ENCODE results near the gene ZHX3. TPM values are rescaled to one million over a fixed set of nuclear protein-coding genes. Genes with fewer than 3 reads are reported as not detected.

The ZHX3 gene
- total RNA-seq, 1 experiment from 2014 or later = 9.6 TPM

DNA sequence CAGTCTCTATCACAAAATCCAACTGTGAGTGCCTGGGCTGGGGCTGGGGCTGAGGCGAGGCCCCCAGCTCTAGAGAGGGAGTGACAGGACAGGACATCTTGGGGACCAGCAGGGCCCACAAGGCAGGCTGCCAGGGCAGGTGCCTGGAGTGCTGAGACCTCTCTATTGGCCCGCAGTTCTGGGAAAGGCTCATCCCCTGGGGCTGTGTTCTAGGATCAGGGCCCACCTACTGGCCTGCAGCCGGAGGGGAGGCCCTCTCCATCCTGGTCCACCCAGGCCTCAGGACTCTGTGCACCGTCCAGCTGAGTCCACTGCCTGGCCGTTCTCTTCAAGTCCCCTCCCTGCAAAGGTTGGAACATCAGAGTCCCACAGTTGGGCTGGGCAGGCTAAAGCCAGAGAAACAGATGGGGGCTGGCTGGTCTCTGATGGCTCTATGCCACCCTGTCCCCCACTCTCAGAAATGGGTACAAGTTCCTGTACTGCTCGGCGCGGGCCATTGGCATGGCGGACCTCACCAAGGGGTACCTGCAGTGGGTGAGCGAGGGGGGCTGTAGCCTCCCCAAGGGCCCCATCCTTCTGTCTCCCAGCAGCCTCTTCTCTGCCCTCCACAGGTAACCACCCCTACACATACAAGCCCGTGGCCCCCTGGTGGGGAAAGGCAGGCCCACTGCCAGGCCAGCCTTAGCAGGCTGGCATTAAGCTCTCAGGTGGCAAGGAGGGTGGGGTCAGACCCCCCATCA is 40.1 kb upstream of the ZHX3 start (continued):
- TF ChIP-seq TEAD4 (CRISPR knock-in tag; IDR thresholded peaks at IDR 0.05) (no peak), ESRRA (CRISPR knock-in tag; IDR thresholded peaks at IDR 0.05; ENCODE audit: borderline replicate concordance) (no peak), TEAD1 (CRISPR knock-in tag; IDR thresholded peaks at IDR 0.05) (no peak), FOXJ3 (CRISPR knock-in tag; IDR thresholded peaks at IDR 0.05; ENCODE audit: borderline replicate concordance) (no peak)
- TF ChIP-seq, protein P1, sequence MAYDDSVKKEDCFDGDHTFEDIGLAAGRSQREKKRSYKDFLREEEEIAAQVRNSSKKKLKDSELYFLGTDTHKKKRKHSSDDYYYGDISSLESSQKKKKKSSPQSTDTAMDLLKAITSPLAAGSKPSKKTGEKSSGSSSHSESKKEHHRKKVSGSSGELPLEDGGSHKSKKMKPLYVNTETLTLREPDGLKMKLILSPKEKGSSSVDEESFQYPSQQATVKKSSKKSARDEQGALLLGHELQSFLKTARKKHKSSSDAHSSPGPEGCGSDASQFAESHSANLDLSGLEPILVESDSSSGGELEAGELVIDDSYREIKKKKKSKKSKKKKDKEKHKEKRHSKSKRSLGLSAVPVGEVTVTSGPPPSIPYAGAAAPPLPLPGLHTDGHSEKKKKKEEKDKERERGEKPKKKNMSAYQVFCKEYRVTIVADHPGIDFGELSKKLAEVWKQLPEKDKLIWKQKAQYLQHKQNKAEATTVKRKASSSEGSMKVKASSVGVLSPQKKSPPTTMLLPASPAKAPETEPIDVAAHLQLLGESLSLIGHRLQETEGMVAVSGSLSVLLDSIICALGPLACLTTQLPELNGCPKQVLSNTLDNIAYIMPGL (CRISPR knock-in tag; IDR thresholded peaks at IDR 0.05) = no peak

DNA sequence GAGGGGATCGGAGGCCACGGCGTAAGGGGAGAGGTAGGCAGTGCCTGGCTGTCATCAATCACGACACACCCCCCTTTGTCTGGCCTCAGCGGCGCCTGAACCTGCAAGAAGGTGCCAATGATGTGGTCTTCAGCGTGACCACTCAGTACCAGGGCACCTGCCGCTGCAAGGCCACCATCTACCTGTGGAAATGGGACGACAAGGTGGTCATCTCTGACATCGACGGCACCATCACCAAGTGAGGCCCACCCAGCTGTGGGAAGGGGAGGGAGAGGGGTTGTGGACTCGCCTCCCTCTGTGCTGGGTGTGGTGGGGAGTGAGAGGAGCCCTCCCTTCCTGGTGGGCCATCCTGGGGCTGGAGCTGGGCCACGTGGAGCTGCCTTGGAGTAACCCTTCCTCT is 39.4 kb upstream of the ZHX3 start:
- no peak for DNase-seq (ENCODE audit: low spot score)

More for the DNA sequence above, 39.4 kb upstream of the ZHX3 start:
- no peaks in the 10 kb centered on the region for H3K27me3 Mint-ChIP-seq (ENCODE audit: low read depth)
- no peaks in the 10 kb centered on the region for H3K36me3 Mint-ChIP-seq
- POLR2A ChIA-PET = interaction anchor here (0.5 kb wide), 1 partner anchor 28 kb away, joined by 3 read pairs; no protein-coding TSS in a partner anchor
- ATAC-seq = no peak
- H3K4me1 Mint-ChIP-seq = no peaks in the 10 kb centered on the region
- CTCF ChIA-PET = no interaction called here
- TF ChIP-seq, protein P2, sequence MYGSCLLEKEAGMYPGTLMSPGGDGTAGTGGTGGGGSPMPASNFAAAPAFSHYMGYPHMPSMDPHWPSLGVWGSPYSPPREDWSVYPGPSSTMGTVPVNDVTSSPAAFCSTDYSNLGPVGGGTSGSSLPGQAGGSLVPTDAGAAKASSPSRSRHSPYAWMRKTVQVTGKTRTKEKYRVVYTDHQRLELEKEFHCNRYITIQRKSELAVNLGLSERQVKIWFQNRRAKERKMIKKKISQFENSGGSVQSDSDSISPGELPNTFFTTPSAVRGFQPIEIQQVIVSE (CRISPR knock-in tag; IDR thresholded peaks at IDR 0.05; ENCODE audit: borderline replicate concordance) = no peak
- TF ChIP-seq, protein P3, sequence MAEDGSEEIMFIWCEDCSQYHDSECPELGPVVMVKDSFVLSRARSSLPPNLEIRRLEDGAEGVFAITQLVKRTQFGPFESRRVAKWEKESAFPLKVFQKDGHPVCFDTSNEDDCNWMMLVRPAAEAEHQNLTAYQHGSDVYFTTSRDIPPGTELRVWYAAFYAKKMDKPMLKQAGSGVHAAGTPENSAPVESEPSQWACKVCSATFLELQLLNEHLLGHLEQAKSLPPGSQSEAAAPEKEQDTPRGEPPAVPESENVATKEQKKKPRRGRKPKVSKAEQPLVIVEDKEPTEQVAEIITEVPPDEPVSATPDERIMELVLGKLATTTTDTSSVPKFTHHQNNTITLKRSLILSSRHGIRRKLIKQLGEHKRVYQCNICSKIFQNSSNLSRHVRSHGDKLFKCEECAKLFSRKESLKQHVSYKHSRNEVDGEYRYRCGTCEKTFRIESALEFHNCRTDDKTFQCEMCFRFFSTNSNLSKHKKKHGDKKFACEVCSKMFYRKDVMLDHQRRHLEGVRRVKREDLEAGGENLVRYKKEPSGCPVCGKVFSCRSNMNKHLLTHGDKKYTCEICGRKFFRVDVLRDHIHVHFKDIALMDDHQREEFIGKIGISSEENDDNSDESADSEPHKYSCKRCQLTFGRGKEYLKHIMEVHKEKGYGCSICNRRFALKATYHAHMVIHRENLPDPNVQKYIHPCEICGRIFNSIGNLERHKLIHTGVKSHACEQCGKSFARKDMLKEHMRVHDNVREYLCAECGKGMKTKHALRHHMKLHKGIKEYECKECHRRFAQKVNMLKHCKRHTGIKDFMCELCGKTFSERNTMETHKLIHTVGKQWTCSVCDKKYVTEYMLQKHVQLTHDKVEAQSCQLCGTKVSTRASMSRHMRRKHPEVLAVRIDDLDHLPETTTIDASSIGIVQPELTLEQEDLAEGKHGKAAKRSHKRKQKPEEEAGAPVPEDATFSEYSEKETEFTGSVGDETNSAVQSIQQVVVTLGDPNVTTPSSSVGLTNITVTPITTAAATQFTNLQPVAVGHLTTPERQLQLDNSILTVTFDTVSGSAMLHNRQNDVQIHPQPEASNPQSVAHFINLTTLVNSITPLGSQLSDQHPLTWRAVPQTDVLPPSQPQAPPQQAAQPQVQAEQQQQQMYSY (CRISPR knock-in tag; IDR thresholded peaks at IDR 0.05) = no peak
- TF ChIP-seq, protein P4, sequence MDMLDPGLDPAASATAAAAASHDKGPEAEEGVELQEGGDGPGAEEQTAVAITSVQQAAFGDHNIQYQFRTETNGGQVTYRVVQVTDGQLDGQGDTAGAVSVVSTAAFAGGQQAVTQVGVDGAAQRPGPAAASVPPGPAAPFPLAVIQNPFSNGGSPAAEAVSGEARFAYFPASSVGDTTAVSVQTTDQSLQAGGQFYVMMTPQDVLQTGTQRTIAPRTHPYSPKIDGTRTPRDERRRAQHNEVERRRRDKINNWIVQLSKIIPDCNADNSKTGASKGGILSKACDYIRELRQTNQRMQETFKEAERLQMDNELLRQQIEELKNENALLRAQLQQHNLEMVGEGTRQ (CRISPR knock-in tag; IDR thresholded peaks at IDR 0.05) = no peak
- TF ChIP-seq, protein P5, sequence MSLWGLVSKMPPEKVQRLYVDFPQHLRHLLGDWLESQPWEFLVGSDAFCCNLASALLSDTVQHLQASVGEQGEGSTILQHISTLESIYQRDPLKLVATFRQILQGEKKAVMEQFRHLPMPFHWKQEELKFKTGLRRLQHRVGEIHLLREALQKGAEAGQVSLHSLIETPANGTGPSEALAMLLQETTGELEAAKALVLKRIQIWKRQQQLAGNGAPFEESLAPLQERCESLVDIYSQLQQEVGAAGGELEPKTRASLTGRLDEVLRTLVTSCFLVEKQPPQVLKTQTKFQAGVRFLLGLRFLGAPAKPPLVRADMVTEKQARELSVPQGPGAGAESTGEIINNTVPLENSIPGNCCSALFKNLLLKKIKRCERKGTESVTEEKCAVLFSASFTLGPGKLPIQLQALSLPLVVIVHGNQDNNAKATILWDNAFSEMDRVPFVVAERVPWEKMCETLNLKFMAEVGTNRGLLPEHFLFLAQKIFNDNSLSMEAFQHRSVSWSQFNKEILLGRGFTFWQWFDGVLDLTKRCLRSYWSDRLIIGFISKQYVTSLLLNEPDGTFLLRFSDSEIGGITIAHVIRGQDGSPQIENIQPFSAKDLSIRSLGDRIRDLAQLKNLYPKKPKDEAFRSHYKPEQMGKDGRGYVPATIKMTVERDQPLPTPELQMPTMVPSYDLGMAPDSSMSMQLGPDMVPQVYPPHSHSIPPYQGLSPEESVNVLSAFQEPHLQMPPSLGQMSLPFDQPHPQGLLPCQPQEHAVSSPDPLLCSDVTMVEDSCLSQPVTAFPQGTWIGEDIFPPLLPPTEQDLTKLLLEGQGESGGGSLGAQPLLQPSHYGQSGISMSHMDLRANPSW (CRISPR knock-in tag; conservative IDR thresholded peaks at IDR 0.05; ENCODE audit: low read depth) = no peak
- TF ChIP-seq ZNF138 (CRISPR knock-in tag; conservative IDR thresholded peaks at IDR 0.05) = no peak
- TF ChIP-seq, protein P6, sequence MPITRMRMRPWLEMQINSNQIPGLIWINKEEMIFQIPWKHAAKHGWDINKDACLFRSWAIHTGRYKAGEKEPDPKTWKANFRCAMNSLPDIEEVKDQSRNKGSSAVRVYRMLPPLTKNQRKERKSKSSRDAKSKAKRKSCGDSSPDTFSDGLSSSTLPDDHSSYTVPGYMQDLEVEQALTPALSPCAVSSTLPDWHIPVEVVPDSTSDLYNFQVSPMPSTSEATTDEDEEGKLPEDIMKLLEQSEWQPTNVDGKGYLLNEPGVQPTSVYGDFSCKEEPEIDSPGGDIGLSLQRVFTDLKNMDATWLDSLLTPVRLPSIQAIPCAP (CRISPR knock-in tag; IDR thresholded peaks at IDR 0.05) = no peak
- TF ChIP-seq ZBTB21 (CRISPR knock-in tag; IDR thresholded peaks at IDR 0.05; ENCODE audit: borderline replicate concordance) = no peak
- no peak for TF ChIP-seq NFE2L1 (CRISPR knock-in tag; IDR thresholded peaks at IDR 0.05)
- TF ChIP-seq, protein P7, sequence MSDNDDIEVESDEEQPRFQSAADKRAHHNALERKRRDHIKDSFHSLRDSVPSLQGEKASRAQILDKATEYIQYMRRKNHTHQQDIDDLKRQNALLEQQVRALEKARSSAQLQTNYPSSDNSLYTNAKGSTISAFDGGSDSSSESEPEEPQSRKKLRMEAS (CRISPR knock-in tag; IDR thresholded peaks at IDR 0.05) = no peak
- no peak for TF ChIP-seq GRHL2 (CRISPR knock-in tag; IDR thresholded peaks at IDR 0.05; ENCODE audit: insufficient replicate concordance, severe bottlenecking)
- H3K27ac Mint-ChIP-seq = no peak overlapping the region
- no peaks in the 10 kb centered on the region for H3K9me3 Mint-ChIP-seq
- H3K4me3 Mint-ChIP-seq = no peak overlapping the region

All from WTC11 (cell line).